Urinary bladder (tissue), 4 donors: ENCODE measurements around the gene MGME1. TPM values are rescaled to one million over a fixed set of nuclear protein-coding genes. Genes with fewer than 3 reads are reported as not detected.
"Not testable (repeated sequence)": the region's sequence is repeated elsewhere in the genome, so short reads cannot be mapped to it uniquely, and the experiment has no call there.

ENCODE experiments used
- DNase-seq: peaks from one replicate; pipeline ENCODE4 v3.0.0-alpha.2; 2015; ENCODE audit errors: extremely low spot score
- H3K27ac ChIP-seq: one replicate; pipeline ENCODE4 v1.5.1; 2013; ENCODE audit warnings: low read depth, mild to moderate bottlenecking, moderate library complexity
- H3K36me3 ChIP-seq: one replicate; pipeline ENCODE4 v1.6.1; 2013; ENCODE audit warnings: mild to moderate bottlenecking, moderate library complexity; ENCODE audit not compliant: insufficient read depth
- H3K4me1 ChIP-seq: one replicate; pipeline ENCODE4 v1.6.1; 2013; ENCODE audit warnings: mild to moderate bottlenecking, moderate library complexity; ENCODE audit not compliant: insufficient read depth
- H3K4me3 ChIP-seq: one replicate; pipeline ENCODE4 v1.5.1; 2013; ENCODE audit warnings: low read depth, low read length
- WGBS: extraction: QIAGEN DNeasy Blood & Tissue Kit; methylation state at CpG from one replicate; pipeline ENCODE4 v1.1.7; 2013; 5-methylcytosine and 5-hydroxymethylcytosine counted together
- polyA plus RNA-seq: library from polyadenylated mRNA; stranded (reverse); fragments of 200-250 nt; gene quantifications from one replicate; pipeline ENCODE4 v1.2.3, GENCODE V29; 2013
- total RNA-seq: library from RNA; depleted of rRNA; stranded (reverse); fragments of >200 nt; gene quantifications from one replicate; pipeline ENCODE4 v1.2.3, GENCODE V29; 2014
- donor health status: healthy with polysubstance abuse.
- donor health status: healthy.

MGME1 gene
- total and polyA plus RNA-seq, 2 donors = 8.9 to 15.0 TPM

DNA sequence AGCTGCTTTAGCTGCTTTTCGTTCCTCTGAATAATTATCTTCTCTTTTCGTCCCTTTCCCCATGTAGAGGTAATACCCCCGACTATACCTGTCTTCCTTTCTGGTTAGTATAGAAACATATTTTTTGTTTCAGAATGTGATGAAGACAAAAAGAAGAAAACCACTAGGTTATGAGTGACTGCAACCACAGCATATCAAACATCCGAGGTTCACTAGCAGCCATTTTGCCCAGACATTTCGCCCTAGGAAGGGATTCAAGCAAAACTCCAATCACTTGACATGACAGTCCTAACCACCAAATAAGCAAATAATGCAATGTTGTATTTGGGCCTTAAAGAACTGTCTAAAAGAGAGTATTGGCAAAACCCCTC is 9.6 kb upstream of the MGME1 start:
- Histone ChIP-seq H3K4me3 (no peak overlapping the region), H3K4me1 (peaks cover 1% of the 10 kb centered on the region), H3K27ac (no peak overlapping the region), H3K36me3 (peaks cover 4% of the 10 kb centered on the region)
- WGBS = 85% methylated on average over 5 of the region's 5 CpGs
- no peak for DNase-seq

GRCh38 chr20:17960400-17960885 is 8.4 kb upstream of the MGME1 start:
- H3K4me3 ChIP-seq, H3K27ac ChIP-seq, H3K4me1 ChIP-seq, H3K36me3 ChIP-seq, DNase-seq: not testable (repeated sequence)
- 84% methylated on average over 16 of the region's 16 CpGs for WGBS

GRCh38 chr20:17960927-17961586 is 7.8 kb upstream of the MGME1 start:
- H3K4me3 ChIP-seq = no peak overlapping the region
- peak overlapping the region; percentile 40 for H3K27ac ChIP-seq
- peaks cover 4% of the 10 kb centered on the region for H3K36me3 ChIP-seq
- peaks cover 3% of the 10 kb centered on the region for H3K4me1 ChIP-seq
- 14% methylated on average over 6 of the region's 6 CpGs for WGBS
- no peak for DNase-seq

- no peaks in the 10 kb centered on the region for H3K36me3 ChIP-seq
- no peak overlapping the region for H3K4me3 ChIP-seq
- H3K27ac ChIP-seq = no peak overlapping the region
- WGBS = 20% methylated on average over 1 of the region's 1 CpG
- peaks cover 3% of the 10 kb centered on the region for H3K4me1 ChIP-seq
- no peak for DNase-seq
Observed at GRCh38 chr20:17961587-17961940, 7.3 kb upstream of the MGME1 start.

DNA sequence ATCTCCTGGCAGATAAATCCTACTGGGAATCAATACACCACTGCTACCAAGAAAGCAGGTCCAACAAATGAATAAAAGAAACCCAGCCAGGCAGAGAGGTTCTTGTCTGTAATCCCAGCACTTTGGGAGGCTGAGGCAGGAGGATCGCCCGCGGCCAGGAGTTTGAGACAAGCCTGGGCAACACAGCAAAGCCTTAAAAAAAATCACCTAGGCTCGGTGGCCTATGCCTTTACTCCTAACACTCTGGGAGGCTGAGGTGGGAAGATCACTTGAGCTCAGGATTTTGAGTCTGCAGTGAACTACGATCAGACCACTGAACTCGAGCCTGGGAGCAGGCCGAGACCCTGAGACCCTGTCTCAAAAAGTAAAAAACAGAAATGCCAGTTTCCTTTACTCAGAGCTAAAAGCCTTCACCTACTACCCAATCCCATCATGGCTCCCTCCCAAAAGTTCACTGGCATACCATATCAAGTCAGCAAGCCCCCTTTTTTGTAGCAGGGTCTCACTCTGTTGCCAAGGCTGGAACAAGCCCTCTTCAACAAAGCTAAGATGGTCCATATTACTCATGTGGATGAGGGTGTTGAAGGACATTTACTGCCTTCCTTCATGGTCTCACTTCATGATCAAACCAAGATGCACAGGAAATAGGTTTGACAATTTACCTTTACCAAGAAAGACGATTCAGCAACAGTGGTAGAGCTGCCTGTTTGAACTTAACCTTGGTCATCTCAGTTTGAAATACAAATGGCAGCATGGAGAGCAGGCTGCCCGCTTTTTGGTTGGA is 5.5 kb upstream of the MGME1 start:
- Histone ChIP-seq H3K4me3 (no peak overlapping the region), H3K4me1 (peaks cover 3% of the 10 kb centered on the region), H3K27ac (no peak overlapping the region), H3K36me3 (no peaks in the 10 kb centered on the region)
- 81% methylated on average over 9 of the region's 9 CpGs for WGBS
- DNase-seq = no peak

DNA sequence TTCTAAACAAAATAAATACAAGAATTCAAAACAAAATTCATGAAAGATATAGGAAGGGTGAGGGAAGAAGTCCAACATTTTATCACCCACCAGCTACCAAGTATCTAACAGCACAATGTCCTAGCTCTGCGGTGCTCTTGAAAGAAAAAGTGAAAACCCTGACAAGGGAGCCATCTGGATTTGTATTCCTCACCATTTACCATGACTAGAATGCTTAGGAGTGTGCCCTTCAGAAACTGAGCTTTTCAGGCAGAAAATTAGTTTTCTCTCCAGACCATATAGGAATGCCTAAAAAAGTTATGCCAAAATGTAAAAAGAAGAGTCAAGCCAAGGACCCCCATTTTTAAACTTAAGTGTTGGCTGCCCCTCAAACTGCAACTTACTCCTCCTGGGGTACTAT is 4.7 kb upstream of the MGME1 start:
- 76% methylated on average over 1 of the region's 1 CpG for WGBS
- Histone ChIP-seq H3K36me3 (no peaks in the 10 kb centered on the region), H3K4me3 (no peak overlapping the region), H3K27ac (no peak overlapping the region), H3K4me1 (peaks cover 2% of the 10 kb centered on the region)
- DNase-seq = no peak

- no peak overlapping the region for H3K4me3 ChIP-seq
- no peak for DNase-seq
- no peaks in the 10 kb centered on the region for H3K36me3 ChIP-seq
- WGBS = 79% methylated on average over 3 of the region's 3 CpGs
- no peak overlapping the region for H3K27ac ChIP-seq
- peaks cover 2% of the 10 kb centered on the region for H3K4me1 ChIP-seq
Observed at GRCh38 chr20:17964632-17965031, 4.2 kb upstream of the MGME1 start.

DNA sequence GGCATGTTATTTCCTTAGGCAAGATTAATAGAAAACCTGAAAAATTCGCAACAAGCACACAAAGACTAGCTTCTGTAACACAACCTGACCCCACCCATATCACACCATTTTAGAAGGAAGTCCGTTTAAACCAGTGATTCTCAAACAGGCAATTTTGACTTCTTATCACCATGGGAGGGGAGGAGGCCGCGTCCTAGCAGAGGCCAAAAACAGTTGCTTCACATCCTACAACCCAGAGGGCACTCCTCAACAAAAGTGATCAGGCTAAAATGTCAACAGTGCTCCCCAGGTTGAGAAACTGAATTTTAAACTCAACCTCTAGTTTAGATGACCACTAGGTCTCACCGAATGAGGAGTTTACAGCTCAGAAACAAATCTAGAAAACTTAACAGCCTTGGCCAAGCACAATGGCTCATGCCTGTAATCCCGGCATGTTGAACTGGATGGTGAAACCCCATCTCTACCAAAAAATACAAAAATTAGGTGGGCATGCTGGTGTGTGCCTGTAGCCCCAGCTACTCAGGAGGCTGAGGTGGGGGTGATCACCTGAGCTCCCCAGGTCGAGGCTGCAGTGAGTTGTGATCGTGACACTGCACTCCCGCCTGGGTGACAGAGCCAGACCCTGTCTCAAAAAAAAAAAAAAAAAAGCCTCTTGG is 3.6 kb upstream of the MGME1 start:
- no peaks in the 10 kb centered on the region for H3K36me3 ChIP-seq
- peaks cover 2% of the 10 kb centered on the region for H3K4me1 ChIP-seq
- 72% methylated on average over 9 of the region's 9 CpGs for WGBS
- H3K27ac ChIP-seq = peak overlapping the region; percentile 57
- no peak for DNase-seq
- H3K4me3 ChIP-seq = no peak overlapping the region

GRCh38 chr20:17966432-17967310 is 2.1 kb upstream of the MGME1 start:
- DNase-seq = no peak
- peak overlapping the region; percentile 26 for H3K4me3 ChIP-seq
- H3K36me3 ChIP-seq = no peaks in the 10 kb centered on the region
- 9% methylated on average over 9 of the region's 9 CpGs for WGBS
- H3K4me1 ChIP-seq = peaks cover 2% of the 10 kb centered on the region
- H3K27ac ChIP-seq = peak overlapping the region; percentile 76

DNA sequence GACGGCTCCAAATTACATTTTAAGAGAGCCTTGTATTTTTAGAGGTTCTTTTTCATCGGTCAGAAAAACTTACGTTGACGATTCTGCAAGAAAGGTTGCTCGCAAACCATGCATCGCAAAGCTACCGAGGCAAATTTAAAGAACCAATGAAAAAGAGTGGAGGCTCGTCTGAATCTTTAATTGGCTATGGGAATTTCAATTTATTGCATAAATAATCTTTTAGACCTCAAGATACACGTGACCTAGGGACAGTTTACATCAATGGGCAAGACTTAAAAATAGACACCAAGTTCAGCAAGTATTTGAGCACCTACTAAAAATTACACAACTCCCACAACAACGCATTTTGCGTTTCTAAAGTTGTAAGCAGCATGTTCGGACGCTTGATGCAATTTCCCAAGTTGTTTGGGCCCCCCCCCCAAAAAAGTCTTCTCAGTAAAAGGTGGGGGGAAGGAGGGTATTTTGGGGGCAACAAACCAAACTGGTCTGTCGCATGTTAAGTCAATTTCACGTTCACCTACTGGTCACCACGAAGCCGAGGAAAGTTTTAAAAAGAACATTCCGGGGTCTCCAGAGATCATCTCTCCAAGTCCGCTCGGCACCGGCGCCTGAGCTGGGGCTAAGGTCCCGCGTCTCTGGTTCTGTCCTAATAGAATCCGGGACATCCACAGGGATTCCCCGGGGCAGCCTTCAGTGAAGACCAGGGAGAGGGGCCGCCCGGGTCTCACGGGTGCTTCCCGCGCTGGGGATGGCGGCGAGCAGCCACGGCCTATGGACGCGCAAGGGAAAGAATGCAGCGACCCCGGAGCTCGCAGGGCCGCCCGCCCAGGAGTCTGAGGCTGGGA is 1.1 kb upstream of the MGME1 start:
- Histone ChIP-seq H3K36me3 (no peaks in the 10 kb centered on the region), H3K27ac (peak overlapping the region; percentile 100), H3K4me3 (peak overlapping the region; percentile 71), H3K4me1 (peaks cover 2% of the 10 kb centered on the region)
- WGBS = under 1% methylated on average over 41 of the region's 41 CpGs
- no peak for DNase-seq

DNA sequence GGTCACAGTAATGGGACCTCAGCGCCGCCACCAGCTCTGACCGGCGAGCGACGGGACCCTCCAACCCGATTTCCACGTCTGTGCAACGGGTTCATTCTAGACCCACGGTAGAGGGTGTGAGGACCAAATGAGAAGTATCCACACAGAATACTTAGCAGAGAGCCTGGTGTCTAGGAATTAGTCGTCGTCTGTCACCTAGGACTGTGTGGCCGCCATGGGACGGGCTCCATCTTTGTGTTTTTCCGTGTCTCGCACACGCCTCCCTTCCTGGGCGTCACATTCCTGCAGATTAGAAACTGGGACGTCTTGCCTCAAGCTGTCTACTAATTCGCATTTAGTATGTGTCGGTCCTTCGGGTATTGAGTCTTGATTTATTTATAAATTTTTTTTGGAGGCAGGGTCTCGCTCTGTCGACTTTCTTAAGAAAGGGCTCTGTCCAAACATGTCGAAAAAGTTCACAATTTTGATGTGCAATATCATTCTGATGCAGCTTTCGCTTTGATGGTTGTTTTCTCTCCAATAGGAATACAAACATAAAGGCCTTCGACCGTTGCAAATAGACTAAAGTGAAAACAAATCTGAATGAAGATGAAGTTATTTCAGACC is 563 bp downstream of the MGME1 start:
- Histone ChIP-seq H3K4me1 (peaks cover 2% of the 10 kb centered on the region), H3K27ac (peak overlapping the region; percentile 83)
- no peak for DNase-seq

GRCh38 chr20:17969884-17970409 is 1.1 kb downstream of the MGME1 start:
- Histone ChIP-seq H3K4me3 (peak overlapping the region; percentile 71), H3K4me1 (peaks cover 2% of the 10 kb centered on the region), H3K36me3 (no peaks in the 10 kb centered on the region), H3K27ac (peak overlapping the region; percentile 56)
- 8% methylated on average over 9 of the region's 9 CpGs for WGBS
- DNase-seq = no peak

More for the DNA sequence above, 563 bp downstream of the MGME1 start:
- Histone ChIP-seq H3K4me3 (peak overlapping the region; percentile 71), H3K36me3 (no peaks in the 10 kb centered on the region)
- under 1% methylated on average over 28 of the region's 28 CpGs for WGBS
